ENCODE results near the gene NES.
"Not testable (repeated sequence)": the region's sequence is repeated elsewhere in the genome, so short reads cannot be mapped to it uniquely, and the experiment has no call there.

Gene NES

GRCh38 chr1:156648951-156649350, 28.3 kb downstream of the NES start:
- in situ Hi-C loops (cut with MboI; ENCODE audit: low sequenced_read_pairs): no loop called here

DNA sequence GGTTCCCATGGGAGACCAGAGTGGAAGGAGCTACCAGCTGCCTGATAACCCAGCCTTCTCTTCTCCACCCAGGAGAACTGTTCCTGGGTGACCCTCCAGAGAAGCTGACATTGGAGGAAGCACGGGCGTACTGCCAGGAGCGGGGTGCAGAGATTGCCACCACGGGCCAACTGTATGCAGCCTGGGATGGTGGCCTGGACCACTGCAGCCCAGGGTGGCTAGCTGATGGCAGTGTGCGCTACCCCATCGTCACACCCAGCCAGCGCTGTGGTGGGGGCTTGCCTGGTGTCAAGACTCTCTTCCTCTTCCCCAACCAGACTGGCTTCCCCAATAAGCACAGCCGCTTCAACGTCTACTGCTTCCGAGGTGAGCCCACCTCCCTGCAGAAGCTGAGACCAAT, 28.7 kb downstream of the NES start:
- in situ Hi-C loops (cut with MboI; ENCODE audit: low sequenced_read_pairs): no loop called here

DNA sequence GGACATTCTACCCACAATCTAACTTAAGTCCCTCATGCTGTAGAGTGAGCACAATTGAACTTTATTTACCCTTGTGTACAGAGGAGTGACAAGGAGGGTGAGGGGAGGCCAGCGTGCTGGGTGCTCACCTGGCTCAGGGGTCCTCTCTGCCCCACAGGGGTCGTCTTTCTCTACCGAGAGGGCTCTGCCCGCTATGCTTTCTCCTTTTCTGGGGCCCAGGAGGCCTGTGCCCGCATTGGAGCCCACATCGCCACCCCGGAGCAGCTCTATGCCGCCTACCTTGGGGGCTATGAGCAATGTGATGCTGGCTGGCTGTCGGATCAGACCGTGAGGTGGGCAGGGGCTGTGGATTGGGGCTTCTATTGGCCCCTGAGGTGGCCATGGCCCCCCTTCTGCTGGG, 29.9 kb downstream of the NES start:
- in situ Hi-C loops (cut with MboI; ENCODE audit: low sequenced_read_pairs): no loop called here

GRCh38 chr1:156646738-156647211, 30.4 kb downstream of the NES start:
- in situ Hi-C loops (cut with MboI; ENCODE audit: low sequenced_read_pairs): no loop called here

GRCh38 chr1:156645666-156646065, 31.5 kb downstream of the NES start:
- in situ Hi-C loops (cut with MboI; ENCODE audit: low sequenced_read_pairs): no loop called here

GRCh38 chr1:156645056-156645455, 32.2 kb downstream of the NES start:
- in situ Hi-C loops (cut with MboI; ENCODE audit: low sequenced_read_pairs): no loop called here

DNA sequence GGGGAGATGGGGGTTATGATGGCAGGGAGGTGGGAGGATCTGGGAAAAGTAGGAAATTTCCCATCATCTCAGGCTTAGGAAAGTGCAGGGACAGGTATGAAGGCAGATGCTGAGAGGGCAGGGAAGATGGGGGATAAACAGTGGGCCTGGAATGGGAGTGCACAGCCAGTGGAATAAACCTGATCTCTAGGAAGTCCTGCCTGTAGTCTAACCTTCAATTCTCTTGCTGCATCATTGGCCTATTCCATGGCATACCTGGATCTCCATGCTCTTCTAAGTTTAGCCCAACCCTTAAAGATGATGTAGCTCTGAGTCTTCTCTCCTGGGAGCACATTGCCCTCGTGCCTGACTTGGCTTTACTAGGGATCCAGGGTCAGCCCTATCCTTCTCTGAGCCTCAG, 32.6 kb downstream of the NES start:
- in situ Hi-C loops (cut with MboI; ENCODE audit: low sequenced_read_pairs): no loop called here

- in situ Hi-C loops (cut with MboI; ENCODE audit: low sequenced_read_pairs): no loop called here
Observed at GRCh38 chr1:156644146-156644545, 33.1 kb downstream of the NES start.

- in situ Hi-C loops (cut with MboI; ENCODE audit: low sequenced_read_pairs): no loop called here
Observed at GRCh38 chr1:156643778-156644092, 33.5 kb downstream of the NES start.

DNA sequence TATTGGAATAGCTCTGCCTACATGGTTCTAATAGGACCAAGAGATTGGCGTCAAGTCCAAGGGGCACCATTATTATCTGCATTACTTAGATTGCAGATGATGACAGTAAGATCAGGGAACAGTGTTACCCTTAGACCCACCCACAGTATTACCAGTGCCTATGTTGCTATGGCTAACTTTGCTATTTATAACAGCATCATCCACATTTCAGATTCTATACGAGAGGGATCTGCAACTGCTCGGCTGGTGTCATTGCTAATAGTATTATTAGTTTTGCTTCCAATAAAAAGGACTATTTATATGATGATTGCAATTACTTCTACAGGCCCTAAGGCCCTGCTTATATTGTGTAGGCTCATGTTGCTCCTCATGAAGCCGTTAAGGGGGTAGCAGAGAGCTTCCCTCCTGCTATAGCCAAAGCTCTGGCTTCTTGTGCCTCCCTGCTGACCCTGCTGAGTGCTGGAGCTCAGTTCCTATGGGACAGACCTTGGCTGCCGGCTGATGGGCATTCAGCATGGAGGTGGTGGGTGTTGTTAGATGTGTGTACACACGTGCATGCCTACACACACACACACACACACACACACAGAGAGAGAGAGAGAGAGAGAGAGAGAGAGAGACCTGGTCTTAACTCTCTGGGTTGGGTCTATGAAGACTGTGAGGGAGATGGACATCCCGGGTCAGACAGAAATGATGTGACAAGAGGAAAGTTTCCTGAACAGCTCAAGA, 34.0 kb downstream of the NES start:
- in situ Hi-C loops (cut with MboI; ENCODE audit: low sequenced_read_pairs): no loop called here

DNA sequence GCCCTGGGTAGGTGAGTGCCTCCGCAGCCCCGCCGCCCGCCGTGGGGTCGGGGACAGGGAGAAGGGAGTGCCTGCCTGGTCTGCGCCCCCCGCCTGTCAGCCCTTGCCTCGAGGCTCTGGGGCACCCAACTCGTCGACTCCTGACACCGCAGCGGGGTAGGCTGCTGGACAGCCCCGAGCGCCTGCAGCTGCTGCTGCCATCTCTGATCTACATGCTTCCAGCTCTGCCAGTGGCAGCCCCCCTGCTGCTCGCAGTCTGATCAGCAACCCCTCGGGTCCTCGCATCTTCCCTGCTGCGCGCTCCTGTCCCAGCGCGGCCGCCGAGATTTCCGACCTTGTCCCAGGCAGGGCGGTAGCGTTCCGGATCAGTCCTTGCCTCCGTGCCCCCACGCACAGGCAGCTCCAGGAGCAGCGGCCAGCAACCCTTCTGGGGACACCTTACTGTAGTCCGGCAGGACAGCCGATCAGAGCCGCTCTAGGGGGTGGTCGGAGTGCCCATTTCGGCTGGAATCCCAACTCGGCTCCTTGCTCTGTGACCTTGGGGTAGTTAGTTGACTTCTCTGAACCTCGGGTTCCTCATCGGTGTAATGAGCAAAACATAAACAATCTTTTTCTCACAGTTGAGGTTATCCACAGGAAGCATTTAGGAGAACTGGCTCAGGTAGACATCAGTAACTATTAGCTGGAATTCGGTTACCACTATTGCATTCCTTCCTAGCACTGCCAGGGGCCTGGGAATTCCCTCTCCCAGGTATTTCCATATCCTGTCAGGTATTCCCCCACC, 34.8 kb downstream of the NES start:
- in situ Hi-C loops (cut with MboI; ENCODE audit: low sequenced_read_pairs): no loop called here

GRCh38 chr1:156641761-156642264, 35.4 kb downstream of the NES start, which contains the start of gene BCAN:
BCAN (plus strand) TSS chr1:156642117; CDS start chr1:156646055, 3,938 bp downstream.
- in situ Hi-C loops (cut with MboI; ENCODE audit: low sequenced_read_pairs): no loop called here

DNA sequence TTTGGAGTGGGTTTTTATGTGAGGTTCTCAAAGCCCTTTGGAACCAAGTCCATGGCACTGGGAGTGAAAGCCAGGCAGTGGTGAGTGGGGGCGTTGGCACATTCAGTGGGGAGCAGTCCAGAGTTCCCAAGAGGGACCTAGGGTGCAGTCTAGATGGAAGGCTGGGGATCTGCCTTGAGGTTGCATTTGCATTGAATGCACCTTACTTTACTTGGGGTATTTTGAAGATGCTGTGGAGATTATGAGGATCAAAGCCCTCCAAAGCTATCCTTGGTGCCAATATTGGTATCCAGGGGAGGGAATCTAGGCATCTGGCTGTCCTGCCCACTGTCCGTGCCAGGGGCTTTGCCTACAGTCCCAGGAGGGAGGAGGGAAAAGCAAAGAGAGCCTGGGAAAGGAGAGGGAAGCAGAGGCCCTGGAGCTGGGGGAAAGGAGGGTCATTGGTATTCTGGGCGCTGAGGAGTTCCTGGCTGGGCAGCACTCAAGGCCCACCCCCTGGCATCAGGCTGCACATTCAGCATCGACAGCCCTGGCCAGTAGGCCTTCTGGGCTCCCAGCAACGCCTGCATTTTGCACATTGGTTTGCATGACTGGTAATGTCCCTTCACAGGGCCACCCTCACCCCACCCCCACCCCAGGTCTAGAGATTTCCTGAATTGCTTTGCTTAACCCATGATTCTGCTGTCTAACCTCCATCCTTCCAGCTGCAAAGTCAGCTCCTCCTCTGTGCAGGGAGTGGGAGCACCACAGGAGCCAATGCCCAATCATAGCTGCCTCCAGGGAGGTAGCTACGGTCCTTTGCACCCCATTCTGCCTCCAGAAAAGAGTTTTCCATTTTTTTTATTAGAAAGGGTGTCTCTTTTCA, 36.1 kb downstream of the NES start:
- in situ Hi-C loops (cut with MboI; ENCODE audit: low sequenced_read_pairs): no loop called here

- in situ Hi-C loops (cut with MboI; ENCODE audit: low sequenced_read_pairs): no loop called here
Observed at GRCh38 chr1:156639601-156640101, 37.6 kb downstream of the NES start.

- in situ Hi-C loops (cut with MboI; ENCODE audit: low sequenced_read_pairs): no loop called here
Observed at GRCh38 chr1:156638189-156638985, 38.8 kb downstream of the NES start.

DNA sequence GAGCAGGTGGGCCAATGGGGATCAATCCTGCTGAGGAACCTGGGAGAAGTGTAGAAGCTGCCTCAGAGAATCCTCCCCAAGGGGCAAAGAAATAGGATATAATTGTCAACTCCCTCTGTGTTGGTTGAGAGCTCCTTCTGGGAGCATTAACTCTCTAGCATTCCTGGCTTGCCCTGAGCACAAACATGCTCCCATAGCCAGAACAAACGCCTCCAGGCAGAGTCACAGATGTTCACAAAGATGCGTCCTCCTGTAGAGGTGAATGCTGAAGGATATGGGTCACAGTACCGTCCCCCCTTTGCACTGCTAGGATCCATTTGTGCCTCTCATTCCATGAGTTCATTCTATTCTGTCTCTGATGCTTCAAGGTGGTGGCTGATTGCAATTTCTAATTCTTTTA, 44.9 kb downstream of the NES start:
- in situ Hi-C loops (cut with MboI; ENCODE audit: low sequenced_read_pairs): no loop called here

DNA sequence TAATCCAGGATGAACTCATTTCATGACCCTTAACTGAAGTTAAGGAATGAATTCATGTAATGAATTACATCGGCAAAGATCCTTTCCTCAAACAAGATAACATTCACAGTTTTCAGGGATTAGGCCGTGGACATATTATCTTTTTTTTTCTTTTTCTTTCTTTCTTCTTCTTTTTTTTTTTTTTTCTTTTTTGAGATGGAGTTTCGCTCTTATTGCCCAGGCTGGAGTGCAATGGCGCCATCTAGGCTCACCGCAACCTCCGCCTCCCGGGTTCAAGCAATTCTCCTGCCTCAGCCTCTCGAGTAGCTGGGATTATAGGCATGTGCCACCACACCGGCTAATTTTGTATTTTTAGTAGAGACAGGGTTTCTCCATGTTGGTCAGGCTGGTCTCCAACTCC, 46.1 kb downstream of the NES start:
- in situ Hi-C loops (cut with MboI; ENCODE audit: low sequenced_read_pairs): not testable (repeated sequence)

DNA sequence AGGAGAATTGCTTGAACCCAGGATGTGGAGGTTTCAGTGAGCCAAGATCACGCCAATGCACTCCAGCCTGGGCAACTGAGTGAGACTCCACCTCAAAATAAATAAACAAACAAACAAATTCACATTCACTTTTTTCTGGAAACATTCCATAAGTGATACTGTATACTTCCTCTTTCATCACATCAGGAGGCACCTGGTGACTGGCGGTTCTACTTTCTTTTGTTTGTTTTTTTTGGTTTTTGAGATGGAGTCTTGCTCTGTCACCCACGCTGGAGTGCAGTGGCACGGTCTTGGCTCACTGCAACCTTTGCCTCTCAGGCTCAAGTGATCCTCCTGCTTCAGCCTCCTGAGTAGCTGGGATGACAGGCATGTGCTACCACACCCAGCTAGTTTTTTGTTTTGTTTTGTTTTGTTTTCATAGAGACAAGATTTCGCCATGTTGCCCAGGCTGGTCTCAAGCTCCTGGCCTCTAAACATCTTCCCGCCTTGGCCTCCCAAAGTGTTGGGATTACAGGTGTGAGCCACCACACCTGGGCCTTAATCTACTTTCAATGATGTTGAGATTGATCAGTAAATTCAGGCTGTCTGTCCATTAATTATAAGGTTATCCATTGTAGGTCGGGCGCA, 47.3 kb downstream of the NES start:
- in situ Hi-C loops (cut with MboI; ENCODE audit: low sequenced_read_pairs): no loop called here

DNA sequence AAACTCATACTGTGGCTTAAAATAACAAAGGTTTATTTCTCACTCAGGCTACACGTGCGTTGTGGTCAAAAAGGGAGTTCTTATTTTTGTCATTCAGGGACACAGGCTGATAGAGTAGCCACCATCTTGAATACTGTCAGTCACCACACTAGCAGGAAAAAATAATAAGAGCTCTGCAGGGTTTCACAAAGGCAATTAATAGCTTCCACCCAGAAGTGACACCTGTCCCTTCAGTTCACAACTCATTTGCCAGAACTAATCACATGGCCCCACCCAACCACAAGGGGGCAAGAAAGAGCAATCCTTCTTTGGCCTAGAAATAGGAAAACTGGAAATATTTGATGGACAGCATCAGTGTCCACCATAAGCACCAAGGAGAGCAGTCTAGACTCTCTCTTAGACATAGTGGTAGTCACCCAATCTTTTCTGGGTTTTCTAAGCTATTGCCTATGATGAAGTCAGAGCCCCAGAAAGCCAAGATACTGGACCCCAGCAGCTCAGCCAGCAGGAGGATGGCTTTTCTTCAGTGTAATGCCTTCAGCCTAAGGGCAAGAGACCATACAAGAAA, 49.8 kb downstream of the NES start:
- in situ Hi-C loops (cut with MboI; ENCODE audit: low sequenced_read_pairs): no loop called here

DNA sequence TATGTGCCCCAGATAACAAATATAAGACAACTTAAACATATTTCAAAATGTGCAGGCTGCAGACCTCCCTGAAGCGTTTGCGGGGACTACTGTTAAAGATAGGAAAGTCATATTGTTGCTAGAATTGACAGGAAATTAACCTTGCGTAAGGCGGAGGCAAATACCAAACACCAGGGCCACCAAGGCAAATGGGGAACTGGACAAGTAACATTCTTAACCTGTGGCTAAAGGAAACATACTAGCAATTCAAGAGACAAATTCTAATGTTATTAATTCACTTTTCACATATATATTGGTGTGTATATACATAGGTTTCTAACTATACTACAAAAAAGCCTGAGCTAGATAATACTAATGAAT, 51.1 kb downstream of the NES start:
- in situ Hi-C loops (cut with MboI; ENCODE audit: low sequenced_read_pairs): no loop called here
